Measurements from ENCODE around the gene ATP5IF1.

Gene ATP5IF1

GRCh38 chr1:28193701-28194161, 42.2 kb upstream of the ATP5IF1 start:
- Histone ChIP-seq H3K4me3 (ENCODE audit: low read length, poor library complexity, severe bottlenecking) (no peak overlapping the region), H4K20me1 (ENCODE audit: insufficient read depth, low read length, poor library complexity, severe bottlenecking) (no peaks in the 10 kb centered on the region), H3K36me3 (ENCODE audit: insufficient read depth, low read length) (peaks cover 12% of the 10 kb centered on the region), H3K9me2 (replicated peaks; ENCODE audit: low read depth, low read length) (no peaks in the 10 kb centered on the region), H3K4me2 (ENCODE audit: low read depth, low read length, poor library complexity, severe bottlenecking) (no peak overlapping the region), H3K9me3 (ENCODE audit: insufficient read depth, low read depth, low read length) (no peaks in the 10 kb centered on the region), H3K4me1 (ENCODE audit: insufficient read depth, low read length, poor library complexity, severe bottlenecking) (peaks cover 26% of the 10 kb centered on the region), H2AFZ (ENCODE audit: low read length) (no peak overlapping the region), H3F3A (ENCODE audit: low read depth) (no peaks in the 10 kb centered on the region), H3K27me3 (ENCODE audit: insufficient read depth, low read length, poor library complexity, severe bottlenecking) (no peaks in the 10 kb centered on the region), H3K9ac (ENCODE audit: low read depth, low read length, poor library complexity, severe bottlenecking) (no peak overlapping the region), H3K79me2 (ENCODE audit: insufficient read depth, low read length) (no peaks in the 10 kb centered on the region)
- TF ChIP-seq EZH2phosphoT487 (IDR thresholded peaks at IDR 0.05; ENCODE audit: borderline replicate concordance) (no peak), CTCF (conservative IDR thresholded peaks at IDR 0.05; ENCODE audit: low read length) (no peak)

DNA sequence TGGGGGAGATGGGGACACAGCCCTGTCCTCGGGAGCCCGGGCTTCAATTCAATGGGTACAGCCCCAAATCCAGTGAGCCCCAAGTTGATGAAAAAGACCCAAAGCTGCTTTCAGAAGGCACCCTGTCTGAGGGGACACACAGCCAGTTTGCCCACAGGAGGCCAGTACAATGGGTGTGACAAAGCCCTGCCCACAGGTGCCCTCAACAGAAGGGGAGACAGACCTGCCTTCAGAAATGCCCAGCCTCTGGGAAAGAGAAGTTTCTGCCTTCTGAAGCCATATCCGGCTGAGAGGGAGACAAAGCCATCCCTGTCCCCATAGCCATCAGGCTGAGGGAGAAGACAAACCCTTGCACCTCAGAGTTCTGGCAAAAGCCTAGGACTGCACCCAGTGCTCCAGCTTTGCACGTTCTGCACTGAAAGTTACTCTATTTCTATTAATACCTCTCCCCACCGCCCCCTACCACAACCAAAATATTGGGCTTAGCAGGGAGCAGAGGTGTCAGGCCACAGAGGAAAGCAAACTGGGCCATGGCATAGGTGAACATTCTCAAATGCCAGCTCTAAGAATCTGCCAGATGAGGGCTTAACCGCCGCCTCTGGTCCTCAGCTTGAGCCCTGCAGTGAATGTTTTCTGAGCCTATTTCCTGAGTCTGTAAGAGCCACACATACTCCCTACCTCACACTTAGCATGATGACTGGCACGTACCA, 41.4 kb upstream of the ATP5IF1 start:
- Histone ChIP-seq H3K9me2 (replicated peaks; ENCODE audit: low read depth, low read length) (no peaks in the 10 kb centered on the region), H4K20me1 (ENCODE audit: insufficient read depth, low read length, poor library complexity, severe bottlenecking) (no peaks in the 10 kb centered on the region), H3K4me2 (ENCODE audit: low read depth, low read length, poor library complexity, severe bottlenecking) (no peak overlapping the region), H3K79me2 (ENCODE audit: insufficient read depth, low read length) (no peaks in the 10 kb centered on the region), H3K9ac (ENCODE audit: low read depth, low read length, poor library complexity, severe bottlenecking) (no peak overlapping the region), H3K27me3 (ENCODE audit: insufficient read depth, low read length, poor library complexity, severe bottlenecking) (no peaks in the 10 kb centered on the region), H3K4me3 (ENCODE audit: low read length, poor library complexity, severe bottlenecking) (no peak overlapping the region), H2AFZ (ENCODE audit: low read length) (no peak overlapping the region), H3K4me1 (ENCODE audit: insufficient read depth, low read length, poor library complexity, severe bottlenecking) (peaks cover 33% of the 10 kb centered on the region), H3K9me3 (ENCODE audit: insufficient read depth, low read depth, low read length) (no peaks in the 10 kb centered on the region; the same call in 1 of the 2 replicates), H3F3A (ENCODE audit: low read depth) (0 out of 2 replicates have a peak, but pooled peaks cover 3% of the 10 kb centered on the region), H3K36me3 (ENCODE audit: insufficient read depth, low read length) (peaks cover 19% of the 10 kb centered on the region)
- TF ChIP-seq CTCF (conservative IDR thresholded peaks at IDR 0.05; ENCODE audit: low read length) (no peak), EZH2phosphoT487 (IDR thresholded peaks at IDR 0.05; ENCODE audit: borderline replicate concordance) (no peak)

DNA sequence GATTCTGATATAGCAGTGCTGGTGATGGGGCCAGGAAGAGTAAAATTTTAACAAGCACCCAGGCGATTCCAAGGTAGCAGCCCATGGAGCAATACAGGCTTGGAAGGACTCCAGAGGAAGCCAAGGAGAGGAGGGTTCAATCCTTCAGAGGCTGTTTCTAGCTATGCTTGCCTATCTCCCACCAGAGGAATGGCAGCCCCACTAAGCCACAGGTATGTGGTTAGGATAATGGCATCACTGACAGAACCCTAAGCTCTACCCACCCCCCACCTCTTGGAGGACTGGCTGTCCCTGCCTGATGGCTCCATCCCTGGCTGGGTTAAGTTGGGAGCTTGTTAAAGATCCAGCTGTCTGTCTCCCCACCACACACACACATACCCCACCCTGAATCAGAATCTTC, 40.1 kb upstream of the ATP5IF1 start:
- Histone ChIP-seq H3F3A (ENCODE audit: low read depth) (0 out of 2 replicates have a peak, but pooled peaks cover 3% of the 10 kb centered on the region), H3K4me1 (ENCODE audit: insufficient read depth, low read length, poor library complexity, severe bottlenecking) (peaks cover 40% of the 10 kb centered on the region), H3K4me2 (ENCODE audit: low read depth, low read length, poor library complexity, severe bottlenecking) (no peak overlapping the region), H2AFZ (ENCODE audit: low read length) (no peak overlapping the region), H3K79me2 (ENCODE audit: insufficient read depth, low read length) (no peaks in the 10 kb centered on the region), H3K9ac (ENCODE audit: low read depth, low read length, poor library complexity, severe bottlenecking) (no peak overlapping the region), H3K27me3 (ENCODE audit: insufficient read depth, low read length, poor library complexity, severe bottlenecking) (no peaks in the 10 kb centered on the region), H4K20me1 (ENCODE audit: insufficient read depth, low read length, poor library complexity, severe bottlenecking) (no peaks in the 10 kb centered on the region), H3K9me2 (replicated peaks; ENCODE audit: low read depth, low read length) (no peaks in the 10 kb centered on the region), H3K36me3 (ENCODE audit: insufficient read depth, low read length) (peaks cover 28% of the 10 kb centered on the region), H3K4me3 (ENCODE audit: low read length, poor library complexity, severe bottlenecking) (no peak overlapping the region), H3K9me3 (ENCODE audit: insufficient read depth, low read depth, low read length) (no peaks in the 10 kb centered on the region; the same call in 1 of the 2 replicates)
- TF ChIP-seq CTCF (conservative IDR thresholded peaks at IDR 0.05; ENCODE audit: low read length): no peak
